GM20431 (cell line): ENCODE results near the gene ATAD3B.
"Not testable (repeated sequence)": the region's sequence is repeated elsewhere in the genome, so short reads cannot be mapped to it uniquely, and the experiment has no call there.

Experiments
- in situ Hi-C: fragments of 300-500 bp; cut with MseI, MboI; formaldehyde crosslinking; loops from one replicate; pipeline ENCODE4 v1.15.0; 2020; ENCODE audit warnings: low sequenced_read_pairs; ENCODE audit not compliant: unreplicated experiment

The ATAD3B gene

DNA sequence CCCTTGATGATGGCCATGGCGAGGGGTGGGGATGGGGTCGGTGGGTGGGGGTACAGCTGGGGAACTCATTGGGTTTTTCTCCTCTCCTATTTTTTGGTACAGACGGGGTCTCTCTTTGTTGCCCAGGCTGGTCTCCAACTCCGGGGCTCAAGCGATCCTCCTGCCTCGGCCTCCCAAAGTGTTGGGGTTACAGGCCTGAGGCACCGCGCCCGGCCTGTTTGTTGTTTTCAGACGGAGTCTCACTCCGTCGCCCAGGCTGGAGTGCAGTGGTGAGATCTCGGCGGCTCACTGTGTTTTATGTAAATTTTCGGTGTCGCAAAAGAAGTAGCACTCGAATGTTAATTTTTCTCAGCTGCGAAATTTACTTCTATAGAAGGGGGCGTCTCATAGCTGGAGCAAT is 24.9 kb upstream of the ATAD3B start:
- in situ Hi-C loops, result not testable (repeated sequence)

DNA sequence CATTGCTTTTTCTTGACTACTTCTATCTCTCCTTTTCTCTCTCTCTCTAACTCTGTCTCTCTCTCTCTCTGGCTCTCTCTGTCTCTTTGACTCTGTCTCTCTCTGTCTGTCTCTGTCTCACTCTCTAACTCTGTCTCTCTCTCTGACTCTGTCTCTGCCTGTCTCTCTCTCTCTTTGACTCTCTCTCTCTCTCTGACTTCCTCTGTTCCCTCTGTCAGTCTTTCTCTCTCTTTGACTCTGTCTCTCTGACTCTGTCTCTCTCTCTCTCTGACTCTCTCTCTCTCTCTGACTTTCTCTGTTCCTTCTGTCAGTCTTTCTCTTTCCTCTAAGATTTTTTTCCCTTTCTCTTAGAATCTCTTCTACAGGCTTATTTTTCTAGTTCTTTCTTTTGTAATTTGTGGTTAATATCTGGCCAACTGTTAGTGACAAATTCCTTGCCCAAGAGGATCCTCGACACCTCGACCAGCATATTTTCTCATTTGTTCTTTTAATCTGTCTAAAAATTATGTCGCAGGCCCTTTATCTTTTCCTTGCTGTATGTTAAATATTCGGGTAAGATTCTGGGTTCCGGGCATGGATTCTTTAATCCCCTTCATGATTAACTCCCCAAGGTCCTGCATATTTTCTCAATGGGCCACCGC is 22.3 kb upstream of the ATAD3B start, which contains the start of gene ATAD3C:
Gene ATAD3C, plus strand, starts transcription at position 591 of the 641 bp plus-strand sequence. CDS start 995 bp downstream, outside the sequence.
- in situ Hi-C loops, result no loop called here

DNA sequence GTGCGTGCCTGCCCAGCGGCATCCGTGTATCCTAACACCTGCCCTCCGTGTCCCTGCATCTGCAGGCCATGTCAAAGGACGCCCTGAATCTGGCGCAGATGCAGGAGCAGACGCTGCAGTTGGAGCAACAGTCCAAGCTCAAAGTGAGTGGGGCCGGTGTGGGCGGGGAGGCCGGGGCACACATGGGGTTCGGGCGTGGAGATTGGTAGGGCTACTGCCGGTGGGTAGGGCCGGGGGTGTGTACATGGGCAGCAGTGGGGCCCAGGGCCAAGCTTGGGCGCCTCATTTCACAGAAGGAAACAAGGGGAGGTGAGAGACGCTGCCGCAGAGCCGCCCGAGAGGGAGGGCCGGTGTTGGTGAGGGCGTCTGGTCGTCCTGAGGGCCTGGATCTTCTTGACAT is 20.9 kb upstream of the ATAD3B start:
- in situ Hi-C loops, result not testable (repeated sequence)

DNA sequence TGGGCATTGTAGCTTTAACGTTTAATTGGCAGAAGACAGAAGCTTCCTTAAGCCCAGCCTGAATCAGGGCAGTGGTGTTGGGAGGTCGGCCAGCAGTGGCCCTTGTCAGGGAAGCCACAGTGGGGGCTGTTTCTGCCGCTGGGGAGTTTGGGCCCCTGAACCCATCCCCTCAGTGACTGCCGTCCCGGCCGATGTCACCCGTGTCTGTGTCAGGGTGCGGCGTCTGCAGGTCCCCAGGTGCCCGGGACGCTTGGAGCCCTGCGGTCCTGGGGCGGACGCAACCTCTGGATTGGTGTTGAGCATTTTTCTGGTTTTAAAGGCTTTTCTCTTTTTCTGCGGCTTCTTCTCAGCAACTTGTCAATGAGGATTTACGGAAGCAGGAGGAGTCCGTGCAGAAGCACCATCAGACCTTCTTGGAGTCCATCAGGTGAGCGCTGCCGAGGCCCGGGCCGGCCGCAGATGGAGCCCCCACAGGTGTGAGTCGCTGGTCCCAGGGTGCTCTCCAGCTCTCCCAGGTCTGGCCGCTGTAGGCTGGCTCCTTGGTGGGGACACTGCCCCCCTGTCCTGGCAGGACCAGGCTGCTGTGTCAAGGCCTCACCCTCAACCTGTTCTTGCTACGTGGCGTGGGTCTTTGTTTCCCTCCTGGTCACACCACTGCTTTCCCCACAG is 19.7 kb upstream of the ATAD3B start:
- in situ Hi-C loops, result no loop called here

DNA sequence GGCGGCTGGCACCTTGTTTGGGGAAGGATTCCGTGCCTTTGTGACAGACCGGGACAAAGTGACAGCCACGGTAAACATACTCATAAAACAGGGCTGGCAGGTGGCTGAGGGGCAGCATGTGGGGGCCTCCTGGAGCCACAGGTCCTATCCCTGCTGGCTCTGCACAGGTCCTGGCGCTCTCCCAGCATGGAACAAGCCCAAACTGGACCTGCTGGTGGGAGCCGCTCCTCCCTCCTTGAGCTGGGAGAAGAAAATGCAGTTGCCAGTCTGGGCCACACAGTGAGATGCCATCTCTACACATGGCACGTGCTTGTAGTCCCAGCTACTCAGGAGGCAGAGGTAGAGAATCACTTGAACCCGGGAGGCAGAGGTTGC is 19.2 kb upstream of the ATAD3B start:
- in situ Hi-C loops, result not testable (repeated sequence)

DNA sequence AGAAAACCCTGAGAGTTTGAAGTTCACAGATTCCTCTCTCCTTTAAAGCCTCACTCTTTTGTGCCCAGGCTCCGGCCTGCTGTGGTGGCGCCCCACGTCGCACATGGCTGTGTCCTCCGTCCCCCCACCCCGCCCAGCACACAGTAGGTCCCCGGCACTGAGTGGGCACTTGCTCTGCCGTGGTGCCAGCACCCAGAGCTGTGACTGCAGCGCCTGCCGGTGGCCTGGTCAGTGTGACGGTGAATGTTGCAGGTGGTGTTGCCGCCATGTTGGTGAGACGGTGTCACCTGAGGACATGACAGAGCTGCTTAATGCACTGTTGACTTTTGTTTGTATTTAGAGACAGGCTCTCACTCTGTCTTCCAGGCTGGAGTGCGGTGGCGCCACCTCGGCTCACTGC is 18.7 kb upstream of the ATAD3B start:
- in situ Hi-C loops, result no loop called here

DNA sequence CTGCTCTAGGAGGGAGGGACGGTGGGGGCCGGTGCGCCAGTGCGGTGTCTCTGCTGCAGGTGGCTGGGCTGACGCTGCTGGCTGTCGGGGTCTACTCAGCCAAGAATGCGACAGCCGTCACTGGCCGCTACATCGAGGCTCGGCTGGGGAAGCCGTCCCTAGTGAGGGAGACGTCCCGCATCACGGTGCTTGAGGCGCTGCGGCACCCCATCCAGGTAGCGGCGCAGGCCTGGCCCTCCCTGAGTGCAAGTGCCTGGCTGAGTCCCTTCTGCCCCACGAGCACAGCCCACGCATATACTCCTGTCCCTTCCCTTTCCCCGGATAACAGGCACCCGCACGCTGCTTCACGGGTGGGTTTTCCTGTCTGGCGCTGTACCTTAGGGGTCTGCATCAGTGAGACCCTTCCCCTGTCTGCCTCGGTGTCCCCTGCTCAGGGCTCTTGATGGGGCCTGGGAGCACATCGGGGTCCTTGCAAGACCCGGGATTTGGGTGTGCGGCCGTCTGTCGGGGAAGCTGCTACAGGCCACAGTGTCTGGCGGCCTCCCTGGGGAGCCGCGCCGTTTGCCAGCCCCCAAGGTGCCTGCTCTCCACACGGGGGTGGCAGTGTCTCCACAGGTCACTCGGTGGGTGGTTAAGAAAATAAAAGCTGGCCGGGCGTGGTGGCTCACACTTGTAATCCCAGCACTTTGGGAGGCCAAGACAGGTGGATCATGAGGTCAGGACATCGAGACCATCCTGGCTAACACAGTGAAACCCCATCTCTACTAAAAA is 17.1 kb upstream of the ATAD3B start:
- in situ Hi-C loops, result not testable (repeated sequence)

DNA sequence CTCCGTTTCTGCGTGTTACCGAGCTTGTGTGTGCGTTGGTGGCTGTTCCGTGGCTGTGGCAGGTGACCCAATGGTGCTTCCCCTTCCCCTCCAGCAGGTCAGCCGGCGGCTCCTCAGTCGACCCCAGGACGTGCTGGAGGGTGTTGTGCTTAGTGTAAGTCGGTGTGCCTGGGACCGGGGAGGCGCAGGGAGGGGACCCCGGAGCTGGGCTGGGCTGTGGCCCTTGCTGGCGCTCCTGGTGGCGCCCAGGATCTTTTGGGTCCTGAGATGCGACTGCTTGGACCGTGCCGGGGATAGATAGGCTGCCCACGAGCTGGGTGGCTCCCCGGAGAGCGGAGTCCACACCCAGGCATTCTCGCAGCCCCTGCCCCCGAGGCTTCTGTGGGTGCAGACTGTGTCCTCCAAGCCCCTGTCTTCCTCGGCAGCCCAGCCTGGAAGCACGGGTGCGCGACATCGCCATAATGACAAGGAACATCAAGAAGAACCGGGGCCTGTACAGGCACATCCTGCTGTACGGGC is 16.1 kb upstream of the ATAD3B start:
- in situ Hi-C loops, result no loop called here

DNA sequence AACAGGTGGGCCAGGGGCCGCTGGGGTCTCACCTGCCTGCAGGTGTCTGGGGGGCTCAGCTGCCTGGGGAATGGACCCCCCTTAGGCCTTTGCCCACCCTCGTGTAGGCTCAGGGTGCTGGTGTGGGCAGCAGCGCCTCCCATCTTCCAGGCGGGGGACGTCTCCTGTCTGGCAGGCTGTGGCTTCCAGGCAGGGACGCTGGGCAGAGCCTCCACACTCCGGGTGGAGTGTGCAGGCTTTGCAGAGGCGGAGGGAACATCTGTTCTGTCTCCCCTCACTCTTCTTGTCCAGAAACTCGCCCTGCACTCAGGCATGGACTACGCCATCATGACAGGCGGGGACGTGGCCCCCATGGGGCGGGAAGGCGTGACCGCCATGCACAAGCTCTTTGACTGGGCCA is 15.6 kb upstream of the ATAD3B start:
- in situ Hi-C loops, result not testable (repeated sequence)

DNA sequence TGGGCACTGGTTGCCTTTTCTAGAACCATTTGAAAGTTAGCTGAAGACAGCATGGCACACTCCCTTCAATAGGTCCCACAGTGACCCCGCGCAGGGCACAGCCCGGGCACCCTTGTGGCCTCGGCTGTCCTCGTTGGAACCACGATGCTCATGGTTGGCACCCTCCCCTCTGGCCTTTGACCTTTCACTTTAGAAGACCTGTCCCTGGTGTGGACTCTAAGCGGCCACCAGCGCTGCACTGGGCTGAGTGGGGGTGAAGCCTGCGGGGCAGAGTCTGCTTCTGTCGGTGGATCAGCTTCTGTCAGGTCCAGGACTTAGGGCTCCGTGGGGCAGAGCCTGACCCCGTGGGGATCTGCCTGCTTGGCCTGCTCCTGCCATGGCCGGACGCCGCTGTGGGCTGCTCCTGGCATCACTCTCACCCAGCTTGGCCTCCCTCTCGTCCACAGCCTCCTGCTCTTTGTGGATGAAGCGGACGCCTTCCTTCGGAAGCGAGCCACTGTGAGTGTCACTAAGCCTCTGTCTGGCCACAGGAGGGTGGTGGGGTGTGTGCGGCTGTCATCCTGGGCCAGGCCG is 14.8 kb upstream of the ATAD3B start:
- in situ Hi-C loops, result not testable (repeated sequence)

DNA sequence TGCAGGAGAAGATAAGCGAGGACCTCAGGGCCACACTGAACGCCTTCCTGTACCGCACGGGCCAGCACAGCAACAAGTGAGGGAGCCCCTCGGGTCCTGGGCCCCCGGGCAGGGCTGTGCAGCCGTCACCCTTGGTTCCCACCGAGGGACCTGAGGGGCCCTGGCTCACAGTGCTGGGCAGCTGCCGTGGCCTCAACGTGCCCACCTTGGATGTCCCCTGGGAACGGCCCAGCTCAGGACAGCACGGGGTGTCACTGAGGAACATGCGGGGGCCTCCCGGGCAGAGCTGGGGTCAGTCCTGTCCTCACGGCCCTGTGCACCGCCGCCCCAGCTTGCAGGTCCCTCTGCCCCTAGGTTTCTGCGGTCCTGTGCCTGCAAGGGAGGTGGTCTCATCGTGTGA is 12.4 kb upstream of the ATAD3B start:
- in situ Hi-C loops, result not testable (repeated sequence)

DNA sequence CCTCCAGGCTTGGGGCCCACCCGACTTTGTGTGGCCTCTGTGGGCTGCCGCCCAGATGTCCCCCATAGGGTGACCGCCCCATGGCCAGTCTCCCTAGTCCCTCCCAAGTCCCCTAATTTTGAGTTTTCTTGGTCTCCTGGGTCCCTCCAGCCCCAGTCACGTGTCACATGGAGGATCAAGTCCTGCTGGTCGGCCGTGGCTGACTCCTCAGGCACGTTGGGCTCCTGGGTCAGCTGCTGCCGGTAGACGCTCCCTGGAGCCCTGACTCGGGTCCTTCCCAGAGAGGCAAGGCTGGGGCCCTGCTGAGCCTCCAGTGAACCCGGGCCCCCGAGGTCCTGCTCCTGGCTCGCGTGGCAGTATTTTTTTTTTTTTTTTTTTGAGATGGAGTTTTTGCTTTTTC is 11.9 kb upstream of the ATAD3B start:
- in situ Hi-C loops, result not testable (repeated sequence)

DNA sequence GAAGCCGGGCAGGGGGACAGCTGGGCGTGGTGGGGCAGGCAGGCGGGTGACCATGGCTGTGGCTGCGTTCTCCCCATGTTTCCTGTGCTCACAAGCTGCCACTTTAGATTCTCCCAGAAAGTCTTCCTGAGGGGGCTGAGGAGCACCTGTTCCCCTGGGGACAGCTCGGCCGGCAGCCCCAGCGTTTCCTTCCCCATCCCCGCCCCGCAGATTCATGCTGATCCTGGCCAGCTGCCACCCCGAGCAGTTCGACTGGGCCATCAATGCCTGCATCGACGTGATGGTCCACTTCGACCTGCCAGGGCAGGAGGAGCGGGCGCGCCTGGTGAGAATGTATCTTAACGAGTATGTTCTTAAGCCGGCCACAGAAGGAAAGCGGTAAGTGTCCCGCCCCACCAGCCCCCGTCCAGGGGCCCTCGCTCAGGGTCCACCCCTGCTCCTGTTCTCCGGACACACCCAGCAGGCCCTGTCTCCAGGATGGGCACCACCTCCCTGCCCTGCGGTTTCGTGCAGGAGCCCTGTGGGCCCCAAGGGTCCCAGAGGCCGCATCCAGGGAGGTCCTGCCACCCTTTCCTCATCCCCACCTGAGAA is 10.9 kb upstream of the ATAD3B start:
- in situ Hi-C loops, result no loop called here

DNA sequence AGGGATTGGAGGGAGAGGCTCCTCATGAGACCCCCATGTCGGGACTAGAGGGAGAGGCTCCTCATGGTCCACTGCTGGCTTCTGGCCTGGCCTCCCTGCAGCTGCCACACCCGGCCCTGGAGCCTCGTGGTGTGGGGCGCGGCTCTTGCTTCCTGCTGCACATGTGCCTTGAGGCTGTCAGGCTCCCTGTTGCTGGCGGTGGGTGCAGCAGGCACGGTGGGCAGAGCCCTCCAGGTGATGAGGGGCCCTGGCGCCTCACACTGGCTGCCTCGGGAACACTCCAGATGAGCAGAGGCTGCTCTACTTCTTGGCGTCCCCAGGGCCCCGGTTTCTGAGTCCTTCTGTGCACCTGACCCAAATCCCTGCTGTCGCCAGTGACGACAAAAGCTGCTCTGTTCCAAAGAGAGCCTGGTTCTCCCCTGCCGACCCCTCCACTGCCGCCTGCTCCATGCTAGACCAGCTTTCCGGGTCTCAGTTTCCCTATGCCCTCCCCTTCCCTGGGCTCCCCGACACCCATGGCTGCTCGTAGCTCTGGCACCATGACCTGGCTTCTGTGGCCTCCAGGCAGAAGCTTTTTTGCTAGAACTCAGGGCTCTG is 9.7 kb upstream of the ATAD3B start:
- in situ Hi-C loops, result no loop called here

DNA sequence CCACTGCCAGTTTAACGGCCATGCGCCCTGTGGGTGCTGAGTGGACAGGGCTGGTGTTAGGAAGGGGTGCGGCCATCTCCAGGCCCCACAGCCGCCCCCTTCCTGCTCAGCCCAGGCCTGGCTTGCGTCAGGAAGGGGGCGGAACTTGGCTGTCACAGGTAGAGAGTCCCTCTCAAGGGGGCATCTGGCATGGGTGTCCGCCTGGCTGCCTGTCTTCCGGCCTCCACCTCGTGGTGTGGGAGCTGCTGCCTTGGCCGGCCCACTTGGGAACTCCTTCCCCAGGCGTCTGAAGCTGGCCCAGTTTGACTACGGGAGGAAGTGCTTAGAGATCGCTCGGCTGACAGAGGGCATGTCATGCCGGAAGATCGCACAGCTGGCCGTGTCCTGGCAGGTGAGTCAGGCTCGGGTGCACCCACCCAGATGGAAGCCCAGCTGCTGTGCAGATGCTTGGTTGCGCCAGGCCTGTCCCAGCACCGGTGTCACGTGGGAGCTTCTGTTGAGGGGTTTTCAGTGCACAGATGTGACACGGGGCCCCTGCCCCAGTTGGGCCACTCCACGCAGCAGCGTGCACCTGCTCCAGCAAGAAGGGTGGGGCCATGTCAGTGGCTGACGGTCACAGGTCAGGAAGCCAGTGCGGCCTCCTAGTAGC is 9.1 kb upstream of the ATAD3B start:
- in situ Hi-C loops, result no loop called here

DNA sequence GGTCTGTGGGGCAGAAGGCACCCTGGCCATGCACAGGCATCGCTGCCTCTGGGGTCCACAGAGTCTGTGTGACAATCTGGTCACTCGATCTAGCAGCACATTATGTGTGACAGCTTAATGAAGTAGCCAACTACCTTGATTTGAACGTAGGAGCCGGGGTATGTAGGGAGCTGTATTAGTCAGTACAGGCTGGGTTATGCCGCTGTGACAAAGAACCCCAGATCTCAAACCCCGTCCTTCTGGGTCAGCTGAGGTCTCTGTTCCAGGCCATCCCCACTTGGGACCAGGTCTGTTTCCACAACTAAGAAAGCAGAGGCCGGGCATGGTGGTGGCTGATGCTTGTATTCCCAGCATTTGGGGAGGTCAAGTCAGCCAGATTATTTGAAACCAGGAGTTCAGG is 8.3 kb upstream of the ATAD3B start:
- in situ Hi-C loops, result no loop called here

DNA sequence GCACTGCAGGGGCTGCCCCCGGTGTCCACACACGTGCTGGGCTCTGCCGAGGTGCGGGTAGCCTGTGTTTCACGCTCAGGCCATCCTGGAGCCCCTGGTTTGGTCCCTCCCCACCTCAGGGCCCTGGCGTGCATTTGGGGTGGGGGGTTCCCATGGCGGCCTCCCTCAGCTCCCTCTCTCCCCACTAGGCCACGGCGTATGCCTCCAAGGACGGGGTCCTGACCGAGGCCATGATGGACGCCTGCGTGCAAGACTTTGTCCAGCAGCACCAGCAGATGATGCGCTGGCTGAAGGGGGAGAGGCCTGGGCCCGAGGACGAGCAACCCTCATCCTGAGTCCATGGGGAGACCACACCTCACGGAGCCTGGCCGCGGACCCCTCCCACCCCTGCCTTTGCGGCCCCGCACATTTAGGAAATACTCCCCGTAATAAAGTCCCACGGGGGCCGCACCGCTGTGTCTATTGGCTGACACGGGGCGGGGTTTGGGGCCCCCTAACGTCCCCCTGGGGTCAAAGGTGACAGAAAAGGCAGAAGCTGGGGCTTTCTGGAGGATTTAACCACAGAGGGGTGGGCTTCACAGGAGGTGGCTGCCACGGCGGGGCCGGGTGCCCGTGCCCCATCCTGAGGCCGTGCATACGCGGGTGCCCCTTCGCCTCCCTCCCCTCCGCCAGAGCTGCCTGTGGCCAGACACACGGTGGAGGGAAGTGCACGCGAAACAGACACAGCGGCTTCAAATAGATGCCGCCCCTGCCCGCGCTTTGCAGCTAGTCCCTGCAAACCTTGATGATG is 3.2 kb upstream of the ATAD3B start:
- in situ Hi-C loops, result not testable (repeated sequence)

DNA sequence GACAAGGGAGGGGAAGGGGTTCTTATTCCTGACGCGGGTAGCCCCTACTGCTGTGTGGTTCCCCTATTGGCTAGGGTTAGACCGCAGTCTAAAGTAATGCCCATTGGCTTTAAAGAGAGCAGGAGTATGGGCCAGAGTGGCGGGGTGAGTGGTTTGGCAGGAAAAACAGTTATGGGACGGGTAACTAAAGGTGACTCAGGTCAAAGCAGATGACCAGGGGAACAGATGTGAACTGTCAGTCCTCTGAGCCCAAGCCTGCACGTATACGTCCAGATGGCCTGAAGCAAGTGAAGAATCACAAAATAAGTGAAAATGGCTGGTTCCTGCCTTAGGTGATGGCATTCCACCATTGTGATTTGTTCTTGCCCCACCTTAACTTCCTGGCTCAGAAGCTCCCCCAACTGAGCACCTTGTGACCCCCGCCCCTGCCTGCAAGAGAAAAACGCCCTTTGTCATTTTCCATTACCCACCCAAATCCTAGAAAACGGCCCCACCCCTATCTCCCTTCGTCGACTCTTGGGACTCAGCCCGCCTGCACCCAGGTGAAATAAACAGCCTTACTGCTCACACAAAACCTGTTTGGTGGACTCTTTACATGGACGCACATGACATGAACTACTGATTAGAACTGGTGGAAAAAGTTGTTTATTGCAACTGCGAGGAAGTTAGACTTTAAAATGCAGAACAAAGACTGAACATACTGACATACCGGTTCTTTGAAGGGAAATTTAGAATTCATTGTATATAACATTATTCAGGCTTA is 758 bp upstream of the ATAD3B start:
- in situ Hi-C loops, result no loop called here
